ENCODE results near the gene FAIM2. TPM values are rescaled to one million over a fixed set of nuclear protein-coding genes. Genes with fewer than 3 reads are reported as not detected.

The FAIM2 gene
- total and polyA plus RNA-seq, 2 donors (not counting 3 experiments of a cell fraction or from before 2014, with no cell fraction given) = 0.01 TPM; not detected in 1

DNA sequence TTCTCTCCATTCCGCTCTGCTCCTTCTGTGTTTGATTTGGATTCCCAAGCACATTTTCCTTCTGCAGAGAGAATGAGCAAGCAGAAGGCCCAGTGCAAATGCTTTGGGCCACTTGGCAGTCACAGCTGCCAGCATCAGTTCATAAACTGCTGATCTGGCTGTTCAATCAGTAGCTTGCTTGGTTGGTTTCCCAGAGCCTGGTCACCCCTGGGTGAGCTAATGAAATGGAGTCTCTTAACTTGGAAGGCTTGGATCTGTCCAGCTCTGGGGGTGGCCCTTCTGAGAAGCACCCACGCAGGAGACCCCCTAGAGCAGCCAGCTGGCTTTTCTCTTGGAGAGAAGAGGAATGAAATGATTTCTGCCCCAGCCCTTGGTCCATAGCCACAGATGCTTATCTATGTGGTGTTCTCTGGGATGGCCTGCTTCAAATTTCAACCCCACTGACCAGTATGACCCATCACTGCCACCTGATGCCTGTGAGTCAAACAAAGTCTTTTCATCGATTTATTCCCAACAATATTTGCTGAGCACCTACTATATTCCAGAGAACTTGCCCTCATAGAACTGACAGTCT lies 30.3 kb downstream of the FAIM2 start:
- FAIRE-seq (no peak), DNase-seq (ENCODE audit: low read depth, low spot score) (no peak)
- H3K27ac ChIP-seq (ENCODE audit: insufficient read depth, low read depth, low read length) = no peak overlapping the region
- no peaks in the 10 kb centered on the region for H3K9me3 ChIP-seq (replicated peaks; ENCODE audit: control insufficient read depth, insufficient read depth, low read length)
- no TSS peak for BruUV-seq (replicated peaks)
- H3K4me2 ChIP-seq (ENCODE audit: insufficient read depth, low read length) = no peak overlapping the region
- dilution Hi-C loops (cut with MboI; ENCODE audit: extremely low pct_ligation_motif_present, low sequenced_read_pairs) (no loop called here), intact Hi-C loops (cut with micrococcal nuclease) (no loop called here)
- H3K79me2 ChIP-seq (ENCODE audit: control insufficient read depth, insufficient read depth, low read length) = no peaks in the 10 kb centered on the region
- ChIA-PET POLR2A (no interaction called here), CTCF (interaction anchor here (1.6 to 2.4 kb wide), 3 partner anchors 70 to 94 kb away, joined by 4 to 12 read pairs (median 6); no protein-coding TSS in a partner anchor)
- H3K27me3 ChIP-seq (ENCODE audit: control insufficient read depth in 2 of 2, insufficient read depth in 2 of 2, low read length in 2 of 2) = peaks cover 0 to 6% of the 10 kb centered on the region in 2 experiments
- H3K36me3 ChIP-seq (ENCODE audit: control insufficient read depth in 2 of 2, extremely low read depth in 1 of 2, insufficient read depth in 2 of 2, low read length in 2 of 2) = no peaks in the 10 kb centered on the region
- H4K20me1 ChIP-seq (replicated peaks; ENCODE audit: control insufficient read depth, extremely low read depth, insufficient read depth, low read length) = no peaks in the 10 kb centered on the region
- H3K4me1 ChIP-seq (ENCODE audit: control insufficient read depth, extremely low read depth, insufficient read depth, low read length) = peaks cover 14% of the 10 kb centered on the region
- no peak overlapping the region for H3K4me3 ChIP-seq (replicated peaks in 1 of 3; ENCODE audit: insufficient read depth in 1 of 3, low read depth in 1 of 3, low read length in 3 of 3)
- no peak for TF ChIP-seq GATA2 (IDR thresholded peaks at IDR 0.05; ENCODE audit: insufficient read depth, insufficient read length, low read depth, low read length)
- H3K9ac ChIP-seq (replicated peaks; ENCODE audit: extremely low read depth, insufficient read depth, low read length) = no peak overlapping the region
- no peaks in the 10 kb centered on the region for H3K9me1 ChIP-seq (replicated peaks; ENCODE audit: control insufficient read depth, extremely low read depth, insufficient read depth, low read length)
- no peak overlapping the region for H2AFZ ChIP-seq (ENCODE audit: low read depth, low read length)

DNA sequence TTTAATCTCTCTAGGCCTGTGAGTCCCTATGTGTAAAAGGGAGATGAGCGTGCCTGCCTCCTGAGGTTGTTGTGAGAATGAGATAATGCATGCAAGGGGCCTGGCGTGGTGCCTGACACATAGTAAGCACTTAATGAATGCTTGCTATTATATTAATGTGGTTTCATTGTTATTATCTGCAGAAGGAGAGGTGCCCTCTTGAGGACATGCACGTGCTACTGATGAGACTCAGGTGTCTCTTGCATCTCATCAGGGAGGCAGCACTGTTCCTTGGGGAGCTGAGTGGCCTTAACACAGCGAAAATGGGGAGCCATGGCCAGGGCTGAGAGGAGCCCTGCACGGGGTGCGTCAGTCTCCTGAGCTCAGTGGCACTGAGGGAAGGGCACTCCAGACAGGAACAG lies 30.9 kb downstream of the FAIM2 start:
- H3K27ac ChIP-seq (ENCODE audit: insufficient read depth, low read depth, low read length) = no peak overlapping the region

More for the DNA sequence above, 30.9 kb downstream of the FAIM2 start:
- no peak overlapping the region for H3K4me2 ChIP-seq (ENCODE audit: insufficient read depth, low read length)
- BruUV-seq (replicated peaks) = no TSS peak
- H3K9ac ChIP-seq (replicated peaks; ENCODE audit: extremely low read depth, insufficient read depth, low read length) = no peak overlapping the region
- intact Hi-C loops (cut with micrococcal nuclease) = no loop called here
- H4K20me1 ChIP-seq (replicated peaks; ENCODE audit: control insufficient read depth, extremely low read depth, insufficient read depth, low read length) = no peaks in the 10 kb centered on the region
- DNase-seq (ENCODE audit: low read depth, low spot score) (no peak), FAIRE-seq (no peak)
- dilution Hi-C loops (cut with MboI; ENCODE audit: extremely low pct_ligation_motif_present, low sequenced_read_pairs) = no loop called here
- H3K27me3 ChIP-seq (ENCODE audit: control insufficient read depth in 2 of 2, insufficient read depth in 2 of 2, low read length in 2 of 2) = peaks cover 0 to 6% of the 10 kb centered on the region in 2 experiments
- no peak overlapping the region for H2AFZ ChIP-seq (ENCODE audit: low read depth, low read length)
- peaks cover 20% of the 10 kb centered on the region for H3K4me1 ChIP-seq (ENCODE audit: control insufficient read depth, extremely low read depth, insufficient read depth, low read length)
- no peaks in the 10 kb centered on the region for H3K79me2 ChIP-seq (ENCODE audit: control insufficient read depth, insufficient read depth, low read length)
- no peaks in the 10 kb centered on the region for H3K9me1 ChIP-seq (replicated peaks; ENCODE audit: control insufficient read depth, extremely low read depth, insufficient read depth, low read length)
- H3K9me3 ChIP-seq (replicated peaks; ENCODE audit: control insufficient read depth, insufficient read depth, low read length) = no peaks in the 10 kb centered on the region
- no peaks in the 10 kb centered on the region for H3K36me3 ChIP-seq (ENCODE audit: control insufficient read depth in 2 of 2, extremely low read depth in 1 of 2, insufficient read depth in 2 of 2, low read length in 2 of 2)
- H3K4me3 ChIP-seq (replicated peaks in 1 of 3; ENCODE audit: insufficient read depth in 1 of 3, low read depth in 1 of 3, low read length in 3 of 3) = no peak overlapping the region
- POLR2A ChIA-PET = no interaction called here
- no peak for TF ChIP-seq GATA2 (IDR thresholded peaks at IDR 0.05; ENCODE audit: insufficient read depth, insufficient read length, low read depth, low read length)
- no peak for TF ChIP-seq EZH2 (IDR thresholded peaks at IDR 0.05; ENCODE audit: borderline replicate concordance, low read depth, low read length, severe bottlenecking)
- TF ChIP-seq POLR2A (IDR thresholded peaks at IDR 0.05; ENCODE audit: low read depth, low read length) = no peak
- TF ChIP-seq, protein P1, sequence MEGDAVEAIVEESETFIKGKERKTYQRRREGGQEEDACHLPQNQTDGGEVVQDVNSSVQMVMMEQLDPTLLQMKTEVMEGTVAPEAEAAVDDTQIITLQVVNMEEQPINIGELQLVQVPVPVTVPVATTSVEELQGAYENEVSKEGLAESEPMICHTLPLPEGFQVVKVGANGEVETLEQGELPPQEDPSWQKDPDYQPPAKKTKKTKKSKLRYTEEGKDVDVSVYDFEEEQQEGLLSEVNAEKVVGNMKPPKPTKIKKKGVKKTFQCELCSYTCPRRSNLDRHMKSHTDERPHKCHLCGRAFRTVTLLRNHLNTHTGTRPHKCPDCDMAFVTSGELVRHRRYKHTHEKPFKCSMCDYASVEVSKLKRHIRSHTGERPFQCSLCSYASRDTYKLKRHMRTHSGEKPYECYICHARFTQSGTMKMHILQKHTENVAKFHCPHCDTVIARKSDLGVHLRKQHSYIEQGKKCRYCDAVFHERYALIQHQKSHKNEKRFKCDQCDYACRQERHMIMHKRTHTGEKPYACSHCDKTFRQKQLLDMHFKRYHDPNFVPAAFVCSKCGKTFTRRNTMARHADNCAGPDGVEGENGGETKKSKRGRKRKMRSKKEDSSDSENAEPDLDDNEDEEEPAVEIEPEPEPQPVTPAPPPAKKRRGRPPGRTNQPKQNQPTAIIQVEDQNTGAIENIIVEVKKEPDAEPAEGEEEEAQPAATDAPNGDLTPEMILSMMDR (IDR thresholded peaks at IDR 0.05; ENCODE audit: extremely low read depth in 1 of 2, insufficient read depth in 1 of 2, low read depth in 1 of 2, low read length in 2 of 2) = no peak
- TF ChIP-seq, protein P2, sequence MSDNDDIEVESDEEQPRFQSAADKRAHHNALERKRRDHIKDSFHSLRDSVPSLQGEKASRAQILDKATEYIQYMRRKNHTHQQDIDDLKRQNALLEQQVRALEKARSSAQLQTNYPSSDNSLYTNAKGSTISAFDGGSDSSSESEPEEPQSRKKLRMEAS (IDR thresholded peaks at IDR 0.05; ENCODE audit: insufficient read depth, insufficient read length) = no peak
- TF ChIP-seq MYC (IDR thresholded peaks at IDR 0.05; ENCODE audit: low read depth, low read length) = no peak
- TF ChIP-seq POLR2AphosphoS5 (IDR thresholded peaks at IDR 0.05; ENCODE audit: insufficient read depth, low read depth, low read length) = no peak
- no peak for TF ChIP-seq FOS (IDR thresholded peaks at IDR 0.05; ENCODE audit: borderline replicate concordance, insufficient read depth, low read length)
- TF ChIP-seq JUN (IDR thresholded peaks at IDR 0.05; ENCODE audit: borderline replicate concordance, insufficient read depth, insufficient read length, low read depth) = no peak
- CTCF ChIA-PET = interaction anchor here (1.2 to 2.4 kb wide), 4 partner anchors 43 to 94 kb away, joined by 4 to 12 read pairs (median 4); no protein-coding TSS in a partner anchor
